NCI-H774 (cell line): ENCODE data around the gene CNPY4.
A peak's percentile ranks its signal among the peaks of the same experiment; 100 is the strongest.
"Not testable (repeated sequence)": the region's sequence is repeated elsewhere in the genome, so short reads cannot be mapped to it uniquely, and the experiment has no call there.

Experiments
- DNase-seq: peaks from one replicate; lab custom pipeline; 2025; lab: John Stamatoyannopoulos, UW

The CNPY4 gene

DNA sequence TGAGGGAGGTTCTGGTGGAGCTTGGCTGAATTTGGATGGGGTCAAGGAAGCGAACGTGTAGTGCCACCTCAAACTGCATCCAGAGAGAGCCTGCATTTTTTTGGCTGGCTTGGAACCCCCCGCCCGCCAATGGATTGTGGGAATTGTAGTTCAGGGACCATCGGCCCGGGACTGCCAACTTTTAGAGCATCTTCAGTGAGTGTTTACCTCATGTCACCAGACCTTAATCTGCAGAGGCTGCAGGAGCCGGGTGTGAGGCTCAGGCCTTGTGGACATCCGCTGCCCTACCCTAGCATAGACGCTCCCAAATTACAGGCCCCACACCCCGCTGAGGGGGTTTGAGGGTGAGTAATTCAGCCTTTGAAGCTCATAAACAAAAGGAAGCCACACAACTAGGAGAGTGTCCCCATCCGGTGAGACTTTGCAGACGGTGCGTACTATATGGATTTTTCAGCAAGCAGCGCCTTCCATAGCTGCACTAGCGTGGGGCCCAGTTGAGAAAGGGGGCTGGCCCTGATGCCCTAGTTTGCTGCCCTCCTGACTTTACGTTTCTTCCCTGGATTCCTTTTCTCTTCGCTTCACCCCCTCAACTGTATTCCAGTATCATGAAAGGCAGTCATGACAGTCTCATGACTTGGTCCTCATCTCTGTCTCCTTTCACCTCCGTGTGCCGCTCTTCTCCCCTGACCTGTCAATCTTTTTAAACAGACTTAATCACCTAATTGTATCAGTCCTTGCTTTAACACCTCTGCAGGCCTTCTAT, 717 bp downstream of the CNPY4 start:
- no peak for DNase-seq

DNA sequence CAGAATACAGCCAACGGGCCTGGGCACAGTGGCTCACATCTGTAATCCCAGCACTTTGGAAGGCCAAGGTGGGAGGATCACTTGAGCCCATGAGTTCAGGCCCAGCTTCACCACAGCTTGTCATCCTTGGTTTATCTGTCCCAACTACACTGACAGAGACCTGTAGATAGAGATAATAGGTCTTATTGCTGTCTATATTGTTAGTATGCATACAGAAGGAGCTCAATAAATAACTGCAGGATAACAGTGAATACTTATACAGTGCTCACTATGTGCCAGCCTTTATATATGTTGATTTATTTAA, 1.3 kb downstream of the CNPY4 start:
- no peak for DNase-seq

DNA sequence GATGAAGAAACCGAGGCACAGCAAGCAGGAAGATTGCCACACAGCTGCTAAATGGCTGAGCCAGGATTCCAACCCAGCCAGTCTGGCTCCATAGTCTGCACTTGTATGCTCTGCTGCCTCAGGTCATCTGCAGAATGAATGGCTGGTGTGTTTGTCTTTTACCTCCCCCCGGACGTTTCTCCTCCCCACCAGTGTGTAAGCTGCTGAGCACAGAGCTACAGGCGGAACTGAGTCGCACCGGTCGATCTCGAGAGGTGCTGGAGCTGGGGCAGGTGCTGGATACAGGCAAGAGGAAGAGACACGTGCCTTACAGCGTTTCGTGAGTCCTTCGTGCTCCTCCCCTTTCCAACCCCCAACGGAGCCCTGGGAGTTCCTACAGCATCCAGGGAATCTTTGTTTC, 2.6 kb downstream of the CNPY4 start:
- peak; percentile 91 for DNase-seq

DNA sequence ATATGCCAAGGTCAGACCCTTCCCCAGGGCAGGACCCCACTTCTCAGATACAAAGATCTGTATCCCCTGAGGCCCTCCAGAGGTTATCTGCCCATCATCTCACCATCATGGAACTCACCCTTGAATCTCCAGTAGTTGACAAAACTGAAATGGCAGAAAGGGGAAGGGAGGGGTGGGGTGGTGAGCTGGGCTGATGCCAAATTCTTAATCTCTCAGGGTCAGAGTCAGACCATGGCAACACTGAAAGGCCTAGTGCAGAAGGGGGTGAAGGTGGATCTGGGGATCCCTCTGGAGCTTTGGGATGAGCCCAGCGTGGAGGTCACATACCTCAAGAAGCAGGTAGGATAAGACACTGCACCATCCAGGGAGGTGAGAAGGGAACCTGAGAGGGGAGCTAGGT, 3.1 kb downstream of the CNPY4 start:
- no peak for DNase-seq

DNA sequence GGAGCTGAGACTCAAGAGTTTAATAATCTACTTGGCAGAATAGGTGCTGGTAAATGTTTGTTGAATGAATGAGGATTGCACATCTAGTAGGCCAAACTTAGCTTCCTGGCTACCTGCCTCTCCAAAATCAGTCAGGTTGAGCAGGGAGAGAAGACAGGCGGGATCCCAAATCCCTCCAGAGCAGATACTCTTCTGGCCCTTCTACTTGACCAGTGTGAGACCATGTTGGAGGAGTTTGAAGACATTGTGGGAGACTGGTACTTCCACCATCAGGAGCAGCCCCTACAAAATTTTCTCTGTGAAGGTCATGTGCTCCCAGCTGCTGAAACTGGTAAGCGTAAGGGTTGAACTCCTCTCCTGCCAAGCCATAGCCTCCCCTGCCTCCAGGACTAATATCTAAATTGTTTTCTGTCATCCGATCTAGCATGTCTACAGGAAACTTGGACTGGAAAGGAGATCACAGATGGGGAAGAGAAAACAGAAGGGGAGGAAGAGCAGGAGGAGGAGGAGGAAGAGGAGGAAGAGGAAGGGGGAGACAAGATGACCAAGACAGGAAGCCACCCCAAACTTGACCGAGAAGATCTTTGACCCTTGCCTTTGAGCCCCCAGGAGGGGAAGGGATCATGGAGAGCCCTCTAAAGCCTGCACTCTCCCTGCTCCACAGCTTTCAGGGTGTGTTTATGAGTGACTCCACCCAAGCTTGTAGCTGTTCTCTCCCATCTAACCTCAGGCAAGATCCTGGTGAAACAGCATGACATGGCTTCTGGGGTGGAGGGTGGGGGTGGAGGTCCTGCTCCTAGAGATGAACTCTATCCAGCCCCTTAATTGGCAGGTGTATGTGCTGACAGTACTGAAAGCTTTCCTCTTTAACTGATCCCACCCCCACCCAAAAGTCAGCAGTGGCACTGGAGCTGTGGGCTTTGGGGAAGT, 5.1 kb downstream of the CNPY4 start:
- no peak for DNase-seq

DNA sequence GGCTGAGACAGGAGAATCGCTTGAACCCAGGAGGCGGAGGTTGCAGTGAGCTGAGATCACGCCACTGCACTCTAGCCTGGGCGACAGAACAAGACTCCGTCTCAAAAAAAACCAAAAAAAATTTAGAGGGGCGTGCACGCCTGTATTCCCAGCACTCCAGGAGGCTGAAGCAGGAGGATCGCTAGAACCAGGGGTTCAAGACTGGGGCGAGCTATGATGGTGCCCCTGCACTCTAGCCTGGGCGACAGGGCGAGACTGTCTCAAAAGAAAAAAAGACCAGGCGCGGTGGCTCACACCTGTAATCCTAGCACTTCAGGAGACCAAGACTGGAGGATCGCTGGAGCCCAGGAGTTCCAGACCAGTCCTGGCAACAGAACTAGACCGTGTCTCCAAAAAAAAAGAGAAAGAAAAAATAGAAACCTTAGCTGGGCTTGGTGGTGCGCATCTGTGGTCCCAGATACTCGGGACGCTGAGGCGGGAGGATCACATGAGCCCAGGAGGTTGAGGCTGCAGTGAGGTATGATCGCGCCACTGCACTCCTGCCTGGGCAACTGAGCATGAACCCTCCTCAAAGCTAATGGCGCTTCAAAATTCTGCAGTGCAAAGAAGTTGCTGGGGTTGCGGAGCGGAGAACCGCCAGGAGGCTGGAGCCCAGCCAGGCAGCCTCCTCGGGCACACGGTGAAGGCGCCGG, 7.0 kb downstream of the CNPY4 start:
- DNase-seq: no peak

DNA sequence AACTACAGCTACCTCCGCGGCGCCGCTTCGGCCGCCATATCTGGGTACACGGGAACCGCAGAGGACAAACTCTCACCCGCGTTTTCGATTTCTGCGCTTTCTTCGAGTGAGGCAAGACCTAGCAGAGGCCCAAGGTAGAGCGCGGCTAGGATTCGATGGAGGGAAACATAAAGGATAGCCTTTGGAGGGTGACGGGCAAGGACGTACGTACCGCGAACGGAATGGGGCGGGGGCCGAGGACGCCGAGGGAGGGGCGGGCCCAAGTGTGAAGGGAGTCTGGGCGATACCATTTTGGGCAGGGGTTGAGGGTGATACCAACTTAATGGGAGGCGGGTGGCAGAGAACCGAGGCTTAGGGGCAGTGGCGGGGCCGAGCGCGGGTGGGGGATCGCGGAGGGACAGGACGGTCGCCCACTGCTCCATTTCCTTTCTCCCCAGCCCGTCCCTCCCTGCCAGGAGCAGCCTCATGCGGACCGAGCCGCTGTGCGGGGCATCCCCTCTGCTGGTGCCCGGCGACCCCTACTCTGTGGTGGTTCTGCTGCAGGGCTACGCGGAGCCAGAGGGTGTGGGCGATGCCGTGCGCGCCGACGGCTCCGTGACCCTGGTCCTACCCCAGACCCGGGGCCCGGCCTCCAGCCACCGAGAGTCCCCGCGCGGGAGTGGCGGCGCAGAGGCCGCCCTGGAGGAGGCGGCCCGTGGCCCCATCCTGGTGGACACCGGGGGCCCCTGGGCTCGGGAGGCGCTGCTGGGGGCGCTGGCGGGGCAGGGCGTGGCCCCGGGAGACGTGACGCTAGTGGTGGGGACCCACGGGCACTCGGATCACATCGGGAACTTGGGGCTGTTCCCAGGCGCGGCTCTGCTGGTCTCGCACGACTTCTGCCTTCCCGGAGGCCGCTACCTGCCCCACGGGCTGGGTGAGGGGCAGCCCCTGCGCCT, 7.8 kb downstream of the CNPY4 start, which contains the start of gene MBLAC1:
Gene MBLAC1 (plus strand): TSS at position 37 of the 935 bp plus-strand sequence. CDS start 429 bp downstream, at position 466.
- DNase-seq: peak; percentile 88

DNA sequence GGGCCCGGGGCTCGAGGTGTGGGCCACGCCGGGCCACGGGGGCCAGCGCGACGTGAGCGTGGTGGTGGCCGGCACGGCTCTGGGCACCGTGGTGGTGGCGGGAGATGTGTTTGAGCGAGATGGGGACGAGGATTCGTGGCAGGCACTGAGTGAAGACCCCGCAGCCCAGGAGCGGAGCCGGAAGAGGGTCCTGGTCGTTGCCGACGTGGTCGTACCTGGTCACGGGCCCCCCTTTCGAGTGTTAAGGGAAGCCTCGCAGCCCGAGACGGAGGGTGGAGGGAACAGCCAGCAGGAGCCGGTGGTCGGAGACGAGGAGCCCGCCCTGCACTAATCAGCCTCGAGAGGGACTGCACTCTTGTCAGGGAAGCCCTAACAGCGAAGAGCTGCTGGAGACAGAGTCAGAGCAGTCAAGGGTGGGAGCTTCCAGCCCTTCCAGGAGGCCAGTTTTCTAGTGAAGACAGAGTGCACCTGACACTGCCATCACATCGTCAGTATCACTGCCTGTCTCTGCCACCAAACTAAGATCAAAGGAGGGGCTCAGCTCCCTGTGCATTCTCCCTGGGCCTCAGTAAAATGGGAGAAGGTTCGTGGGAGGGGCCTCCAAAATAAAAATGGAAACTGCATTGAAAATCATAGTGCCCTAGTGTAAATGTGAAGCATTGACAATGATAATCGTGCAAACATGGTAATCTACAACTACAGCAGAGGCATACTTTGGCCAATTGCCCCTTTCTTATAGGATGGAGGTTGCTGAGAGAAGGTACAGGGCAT, 8.6 kb downstream of the CNPY4 start:
- DNase-seq: no peak

DNA sequence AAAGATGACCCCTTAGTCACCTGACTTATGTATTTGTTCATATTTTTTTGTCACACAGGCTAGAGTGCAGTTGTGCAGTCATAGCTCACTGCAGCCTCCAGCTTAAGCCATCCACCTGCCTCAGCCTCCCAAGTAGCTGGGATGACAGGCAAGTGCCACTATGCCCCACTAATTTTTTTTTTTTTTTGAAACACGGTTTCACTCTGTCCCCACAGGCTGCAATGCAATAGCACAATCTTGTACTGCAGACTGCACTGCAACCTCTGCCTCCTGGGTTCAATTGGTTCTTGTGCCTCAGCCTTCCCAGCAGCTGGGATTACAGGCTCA, 9.2 kb downstream of the CNPY4 start:
- DNase-seq: no peak

DNA sequence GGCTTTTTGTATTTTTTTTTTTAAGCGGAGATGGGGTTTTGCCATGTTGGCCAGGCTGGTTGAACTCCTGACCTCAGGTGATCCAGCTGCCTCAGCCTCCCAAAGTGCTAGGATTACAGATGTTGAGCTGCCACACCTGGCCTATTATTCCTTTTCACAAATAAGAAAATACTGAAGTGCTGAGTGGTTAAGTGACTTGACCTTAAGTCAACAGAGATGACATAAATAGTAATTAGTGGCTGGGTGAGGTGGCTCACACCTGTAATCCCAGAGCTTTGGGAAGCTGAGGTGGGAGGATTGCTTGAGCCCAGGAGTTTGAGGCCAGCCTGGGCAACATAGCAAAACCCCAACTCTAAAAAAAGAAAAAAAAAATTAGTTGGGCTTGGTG, 10.8 kb downstream of the CNPY4 start:
- DNase-seq: peak; percentile 74

DNA sequence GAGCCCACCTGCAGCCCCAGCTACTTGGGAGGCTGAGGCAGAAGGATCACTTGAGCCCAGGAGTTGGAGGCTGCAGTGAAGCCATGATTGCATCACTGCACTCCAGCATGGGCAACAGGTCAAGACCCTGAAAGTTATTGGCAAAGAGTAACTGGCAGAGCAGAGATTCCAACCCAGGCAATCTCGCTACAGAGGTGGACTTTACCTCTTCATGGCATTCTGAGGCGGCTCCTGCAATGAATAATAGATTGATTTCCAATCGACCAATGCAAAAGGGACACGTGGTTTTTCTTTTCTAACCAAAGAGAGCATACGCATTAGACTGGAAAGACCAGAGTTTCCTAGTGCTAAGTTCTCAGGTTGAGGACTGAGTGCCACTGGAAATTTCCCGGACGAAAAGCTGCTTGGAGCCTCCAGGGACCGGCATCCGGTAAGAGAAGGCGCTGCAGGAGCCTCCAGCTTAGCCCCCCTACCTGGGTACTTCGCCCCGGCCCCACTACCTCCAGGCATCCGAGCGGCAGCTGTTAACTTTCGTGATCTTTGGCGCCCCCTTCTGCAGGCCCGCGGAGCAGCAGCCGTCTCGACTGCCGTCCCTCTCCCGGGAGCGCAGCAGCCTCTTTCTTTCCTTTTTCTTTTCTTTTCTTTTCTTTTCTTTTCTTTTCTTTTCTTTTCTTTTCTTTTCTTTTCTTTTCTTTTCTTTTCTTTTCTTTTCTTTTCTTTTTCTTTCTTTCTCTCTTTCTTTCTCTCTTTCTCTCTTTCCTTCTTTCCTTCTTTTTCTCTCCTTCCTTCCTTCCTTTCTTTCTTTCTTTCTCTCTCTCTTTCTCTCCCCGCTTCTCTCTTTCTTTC, 11.4 kb downstream of the CNPY4 start:
- DNase-seq: peak; percentile 59

DNA sequence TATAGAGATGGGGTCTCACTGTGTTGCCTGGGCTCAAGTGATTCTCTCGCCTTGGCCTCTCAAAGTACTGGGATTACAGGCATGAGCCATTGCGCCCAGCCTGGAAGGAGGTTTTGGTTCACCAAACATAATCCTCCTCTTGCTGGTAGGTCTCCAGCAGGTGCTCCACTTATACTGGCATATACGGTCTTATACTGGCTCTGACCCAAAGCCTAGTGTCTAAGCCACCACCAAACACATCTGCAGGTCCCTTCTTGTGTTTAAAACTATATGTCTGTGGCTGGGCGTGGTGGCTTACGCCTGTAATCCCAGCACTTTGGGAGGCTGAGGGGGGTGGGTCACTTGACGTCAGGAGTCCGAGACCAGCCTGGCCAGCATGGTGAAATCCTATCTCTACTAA, 12.7 kb downstream of the CNPY4 start:
- no peak for DNase-seq

DNA sequence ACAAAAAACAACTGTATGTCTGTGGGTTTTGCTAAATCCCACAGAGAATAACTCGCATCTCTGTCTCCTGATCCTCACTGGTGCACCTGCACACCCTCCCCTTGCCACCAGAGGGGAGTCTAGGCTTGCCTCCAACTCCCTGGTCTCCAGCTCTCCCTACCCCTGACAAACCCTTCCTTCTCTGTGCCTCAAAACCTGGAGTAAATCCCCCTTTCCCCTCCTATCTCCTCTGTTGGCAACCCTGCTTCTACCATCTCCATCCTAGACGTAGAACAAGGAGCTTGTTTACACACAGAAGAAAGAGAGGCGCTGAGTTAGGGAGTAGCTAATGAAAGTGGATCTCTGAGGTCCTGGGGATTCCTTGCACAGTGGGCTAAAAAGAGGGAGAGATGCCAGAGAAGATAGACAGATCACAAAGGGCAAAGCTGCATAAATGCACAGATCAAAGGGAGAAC, 13.3 kb downstream of the CNPY4 start:
- DNase-seq: peak; percentile 45

DNA sequence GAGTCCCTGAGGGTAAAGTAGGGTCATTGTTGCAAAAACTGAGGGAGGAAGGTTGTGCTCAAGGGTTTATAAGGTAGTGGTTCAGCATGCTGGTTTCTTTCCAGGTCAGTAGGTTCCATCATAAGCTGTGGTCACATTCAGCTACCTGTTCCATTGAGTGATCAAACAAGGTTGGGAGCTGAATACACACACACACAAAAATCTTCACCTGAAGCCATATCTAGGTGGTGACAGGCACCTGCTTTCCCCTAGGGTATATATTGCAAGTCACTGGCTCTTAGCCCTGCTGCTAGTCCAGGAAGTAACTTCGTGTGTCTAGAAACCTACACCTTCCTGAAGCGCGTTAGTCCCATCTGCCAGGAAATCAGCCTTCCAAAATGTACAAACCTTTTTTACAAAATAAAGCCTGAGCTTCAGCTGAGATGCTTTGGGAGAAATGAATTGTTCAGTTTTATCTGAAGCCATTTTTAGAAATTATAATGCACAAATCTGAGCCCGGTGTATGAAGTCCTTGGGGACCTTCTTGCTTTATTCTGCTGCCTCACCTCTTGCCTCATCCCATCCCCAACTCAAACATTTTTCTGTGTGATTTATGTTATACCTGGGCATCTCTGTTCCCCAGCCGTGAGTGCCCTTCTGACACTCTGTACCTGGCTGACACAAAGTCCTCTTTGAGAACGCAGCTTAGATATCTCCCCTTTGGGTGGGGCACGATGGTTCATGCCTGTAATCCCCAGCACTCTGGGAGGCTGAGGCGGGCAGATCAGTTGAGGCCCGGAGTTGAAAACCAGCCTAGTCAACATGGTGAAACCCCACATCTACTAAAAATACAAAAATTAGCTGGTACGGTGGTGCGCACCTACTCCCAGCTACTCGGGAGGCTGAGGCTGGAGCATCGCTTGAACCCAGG, 18.7 kb downstream of the CNPY4 start:
- no peak for DNase-seq

DNA sequence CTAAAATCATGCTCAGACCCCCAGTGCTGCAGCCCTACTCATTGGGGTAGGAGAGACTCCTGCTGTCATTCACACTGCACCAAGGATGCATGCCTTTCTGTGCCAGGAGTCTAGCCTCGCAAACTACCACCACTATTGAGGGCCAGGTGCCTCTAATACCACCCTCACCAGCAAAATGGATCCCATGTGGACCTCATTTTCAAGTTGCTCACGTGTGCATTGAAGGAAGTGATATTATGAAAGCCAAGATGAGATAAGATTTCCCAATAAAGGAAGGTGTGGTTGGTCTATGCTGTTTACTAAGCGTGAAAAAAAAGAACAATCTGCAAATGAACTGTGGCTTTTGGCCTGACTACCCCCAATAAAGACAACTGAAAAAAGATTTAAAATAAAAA, 22.1 kb downstream of the CNPY4 start:
- no peak for DNase-seq

DNA sequence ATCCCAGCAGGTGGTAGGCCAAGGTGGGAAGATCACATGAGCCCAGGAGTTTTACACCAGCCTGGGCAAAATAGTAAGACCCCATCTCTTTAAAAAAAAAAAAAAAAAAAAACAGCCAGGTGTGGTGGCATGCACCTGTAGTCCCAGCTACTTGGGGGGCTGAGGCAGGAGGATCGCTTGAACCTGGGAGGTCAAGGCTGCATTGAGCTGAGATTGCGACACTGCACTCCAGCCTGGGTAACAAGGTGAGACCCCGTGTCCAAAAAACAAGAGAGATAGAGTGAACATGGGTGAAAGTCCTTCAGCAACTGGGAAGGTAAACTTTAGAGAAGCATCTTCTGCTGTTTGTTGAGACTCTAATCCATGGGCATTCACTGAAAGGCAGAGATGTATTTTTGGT, 23.0 kb downstream of the CNPY4 start:
- no peak for DNase-seq

DNA sequence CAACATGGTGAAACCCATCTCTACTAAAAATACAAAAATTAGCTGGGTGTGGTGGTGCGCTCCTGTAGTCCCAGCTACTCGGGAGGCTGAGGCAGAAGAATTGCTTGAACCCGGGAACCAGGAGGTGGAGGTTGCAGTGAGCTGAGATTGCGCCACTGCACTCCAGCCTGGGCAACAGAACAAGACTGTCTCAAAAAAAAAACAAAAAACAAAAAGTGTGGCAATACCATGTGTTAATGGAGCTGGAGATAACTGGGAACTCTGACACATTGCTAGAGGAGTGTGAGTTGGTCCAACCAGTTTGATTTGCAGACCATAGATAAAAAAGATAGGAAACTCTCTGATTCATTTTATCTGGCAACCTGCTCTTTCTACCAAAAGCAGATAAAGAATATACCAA, 26.9 kb downstream of the CNPY4 start:
- not testable (repeated sequence) for DNase-seq

DNA sequence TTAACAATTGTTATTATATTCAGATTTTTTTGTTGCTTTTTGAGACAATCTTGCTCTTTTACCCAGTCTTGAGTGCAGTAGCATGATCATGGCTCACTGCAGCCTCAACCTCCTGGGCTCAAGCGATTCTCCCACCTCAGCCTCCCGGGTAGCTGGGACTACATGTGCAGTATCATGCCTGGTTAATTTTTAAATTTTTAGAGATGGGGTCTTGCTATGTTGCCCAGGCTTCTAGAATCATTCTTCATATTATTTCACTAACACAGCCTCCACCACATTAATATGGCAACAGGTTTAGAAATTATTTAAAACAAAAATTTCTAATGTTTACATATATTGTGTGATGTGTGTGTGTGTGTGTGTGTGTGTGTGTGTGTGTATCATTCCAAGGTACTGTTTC, 27.8 kb downstream of the CNPY4 start:
- DNase-seq: no peak

DNA sequence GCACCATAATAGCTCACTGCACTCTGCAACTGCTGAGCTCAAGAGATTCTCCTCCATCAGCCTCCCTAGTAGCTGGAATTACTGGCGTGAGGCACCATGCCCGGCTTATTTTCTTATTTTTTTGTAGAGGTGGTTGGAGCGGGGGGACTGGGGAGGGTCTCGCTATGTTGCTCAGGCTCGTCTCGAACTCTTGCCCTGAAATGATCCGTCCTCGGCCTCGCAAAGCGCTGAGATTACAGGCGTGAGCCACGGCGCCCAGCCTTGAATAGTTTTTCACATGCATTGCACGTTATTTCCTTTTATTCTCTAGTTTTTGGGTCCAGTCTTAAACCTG, 28.8 kb downstream of the CNPY4 start:
- no peak for DNase-seq
